Endodermal cell (in vitro differentiated cells): Measurements from ENCODE around the gene GAN. TPM values are rescaled to one million over a fixed set of nuclear protein-coding genes. Genes with fewer than 3 reads are reported as not detected.

ENCODE experiments used
- DNase-seq: peaks from one replicate; pipeline ENCODE4 v3.0.0-alpha.2; 2017
- H3K27ac ChIP-seq: 2 replicates; pipeline ENCODE4 v1.5.1; 2013; ENCODE audit warnings: mild to moderate bottlenecking, low read depth, low read length, moderate library complexity
- H3K27me3 ChIP-seq: 2 replicates; pipeline ENCODE4 v1.6.1; 2013; ENCODE audit warnings: mild to moderate bottlenecking, low read length, moderate library complexity; ENCODE audit not compliant: insufficient read depth, control insufficient read depth, poor library complexity, severe bottlenecking
- H3K36me3 ChIP-seq: 2 replicates; pipeline ENCODE4 v1.7.0; 2013; ENCODE audit warnings: mild to moderate bottlenecking, low read length, moderate library complexity; ENCODE audit not compliant: control insufficient read depth, insufficient read depth
- H3K4me1 ChIP-seq: one replicate; pipeline ENCODE4 v1.7.0; 2013; ENCODE audit warnings: low read length; ENCODE audit not compliant: control insufficient read depth, insufficient read depth
- H3K4me3 ChIP-seq: 2 replicates; pipeline ENCODE4 v1.5.1; 2013; ENCODE audit warnings: mild to moderate bottlenecking, low read length, moderate library complexity
- H3K9ac ChIP-seq: 2 replicates; pipeline ENCODE4 v1.6.1; 2013; ENCODE audit warnings: mild to moderate bottlenecking, low read length, moderate library complexity; ENCODE audit not compliant: poor library complexity, severe bottlenecking; ENCODE audit errors: extremely low read depth
- H3K9me3 ChIP-seq: 2 replicates; pipeline ENCODE4 v1.6.1; 2013; ENCODE audit warnings: mild to moderate bottlenecking, low read length, moderate library complexity; ENCODE audit not compliant: control insufficient read depth
- H3K27ac Mint-ChIP-seq: 2 replicates; pipeline ENCODE4 v1.8.0; 2020; ENCODE audit warnings: mixed read lengths
- H3K27me3 Mint-ChIP-seq: 2 replicates; pipeline ENCODE4 v1.8.0; 2021; ENCODE audit warnings: mild to moderate bottlenecking, mixed read lengths; ENCODE audit not compliant: insufficient read depth
- H3K36me3 Mint-ChIP-seq: 2 replicates; pipeline ENCODE4 v1.8.0; 2020; ENCODE audit warnings: low read depth, mixed read lengths
- H3K4me1 Mint-ChIP-seq: 2 replicates; pipeline ENCODE4 v1.8.0; 2020; ENCODE audit warnings: mixed read lengths
- H3K4me3 Mint-ChIP-seq: 2 replicates; pipeline ENCODE4 v1.8.0; 2020; ENCODE audit warnings: mild to moderate bottlenecking, moderate library complexity, mixed read lengths
- H3K9me3 Mint-ChIP-seq: 2 replicates; pipeline ENCODE4 v1.8.0; 2020; ENCODE audit warnings: mild to moderate bottlenecking, mixed read lengths
- CTCF ChIP-seq: fragments of 200-600 bp; sonication (generic); conservative IDR thresholded peaks from 2 replicates; pipeline ENCODE4 v1.5.0; 2021; ENCODE audit warnings: antibody characterized with exemption, mild to moderate bottlenecking
- WGBS, 2 experiments: methylation state at CpG; one replicate each; pipeline versions ENCODE4 v1.1.5 to v1.1.7; 2013; ENCODE audit warnings: missing lambda C conversion rate in 2 of 2, mixed read lengths in 1 of 2; ENCODE audit not compliant: insufficient coverage in 1 of 2, insufficient read length in 1 of 2; 5-methylcytosine and 5-hydroxymethylcytosine counted together
- total RNA-seq, 2 donors: library from RNA; stranded (reverse); fragmentation: NEBNext Ultra II Directional in 1 of 2; extraction: Animal tissue kit (Norgen Biotek cat#: 25700) in 1 of 2; gene quantifications; 2 replicates in 1 of 2; 3 replicates in 1 of 2; pipeline ENCODE4 v1.2.1, GENCODE V29; 2021

The GAN gene
- total RNA-seq, 2 donors from 2014 or later, result 23.4 to 28.9 TPM

- Mint-ChIP-seq H3K4me1 (peaks cover 17% of the 10 kb centered on the region), H3K4me3 (no peak overlapping the region), H3K27me3 (peaks cover 30% of the 10 kb centered on the region), H3K27ac (no peak overlapping the region), H3K9me3 (no peaks in the 10 kb centered on the region), H3K36me3 (no peaks in the 10 kb centered on the region)
- no peaks in the 10 kb centered on the region for H3K36me3 ChIP-seq
- H3K27me3 ChIP-seq, result peaks cover 13% of the 10 kb centered on the region
- H3K27ac ChIP-seq, result no peak overlapping the region
- 90 to 91% methylated on average over 4 to 10 of the region's 10 CpGs for WGBS, 2 experiments
- H3K9ac ChIP-seq, result no peak overlapping the region
- no peaks in the 10 kb centered on the region for H3K9me3 ChIP-seq
- no peak for DNase-seq
- no peak overlapping the region for H3K4me3 ChIP-seq
- H3K4me1 ChIP-seq, result peaks cover 3% of the 10 kb centered on the region
- no peak for TF ChIP-seq CTCF
Observed at GRCh38 chr16:81437865-81438264, 123.1 kb downstream of the GAN start.

Other genes starting within 250 kb of the GAN start
- gene C16orf46, start 237.7 kb upstream of the GAN start, total RNA-seq, result 1 to 10 TPM; 2.9 to 3.9 TPM
- gene GCSH, start 218.6 kb upstream of the GAN start, total RNA-seq, result 100 to 1,000 TPM; 109 to 118 TPM
- gene BCO1, start 76.3 kb upstream of the GAN start, total RNA-seq, result under 1 TPM; 0.42 to 0.62 TPM
- gene CMIP, start 129.8 kb downstream of the GAN start, total RNA-seq, result 10 to 100 TPM; 64.0 to 64.7 TPM